Brain pericyte (primary cell): ENCODE results near the gene GORAB.
A peak's percentile ranks its signal among the peaks of the same experiment; 100 is the strongest.

ENCODE experiments used
- DNase-seq: peaks from one replicate; pipeline ENCODE4 v3.0.0-alpha.2; 2012; ENCODE audit warnings: low read depth, low spot score

The GORAB gene

DNA sequence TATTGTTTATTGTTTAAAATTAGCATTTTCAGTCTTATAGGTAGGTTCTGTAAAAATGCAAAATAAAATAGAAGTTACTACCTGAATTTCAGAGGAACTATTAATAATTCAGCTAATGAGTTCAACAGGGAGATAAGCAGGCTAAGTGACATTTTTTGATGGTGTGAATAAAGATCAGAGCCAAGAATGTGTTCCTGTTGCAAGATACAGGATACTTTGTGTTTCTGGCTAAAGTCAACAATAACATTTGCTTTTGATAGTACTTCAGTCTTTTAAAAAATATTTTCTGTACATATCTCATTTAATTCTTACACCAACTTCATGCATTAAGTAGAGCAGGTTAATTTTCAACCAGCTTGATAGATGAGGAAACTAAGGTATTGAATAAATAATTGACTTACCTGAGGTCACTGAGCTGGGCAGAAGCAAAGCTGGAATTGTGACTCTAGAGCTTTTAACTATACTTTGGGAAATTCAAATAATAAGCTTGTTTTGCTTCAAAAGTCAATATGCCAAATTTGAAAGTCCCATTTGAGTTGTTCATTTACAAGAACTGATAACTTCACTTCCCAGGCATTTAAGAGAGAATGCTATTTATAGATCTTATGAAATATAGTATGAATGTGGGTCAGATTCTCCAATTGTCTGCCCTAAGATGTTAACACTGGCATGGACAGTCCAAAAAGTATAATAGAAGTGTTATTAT is 6.0 kb downstream of the GORAB start:
- DNase-seq: no peak

DNA sequence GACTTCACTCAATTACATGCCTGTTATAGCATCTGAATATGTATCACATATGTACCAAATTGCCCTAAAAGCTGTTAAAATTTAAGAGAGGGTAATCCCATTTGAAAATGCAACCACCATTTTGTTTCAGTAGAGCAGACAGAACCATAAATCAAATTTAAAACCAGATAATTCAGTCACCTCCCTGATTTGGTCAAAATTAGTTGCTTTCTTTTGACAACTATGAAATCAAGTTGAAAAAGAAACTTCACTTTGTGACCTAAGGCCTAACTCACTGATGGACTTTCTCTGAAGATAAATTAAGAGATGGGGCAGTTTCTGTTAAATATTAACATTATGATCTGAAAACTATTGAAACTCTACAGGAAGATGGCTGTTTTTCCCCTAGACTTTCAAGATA is 6.7 kb downstream of the GORAB start:
- no peak for DNase-seq

DNA sequence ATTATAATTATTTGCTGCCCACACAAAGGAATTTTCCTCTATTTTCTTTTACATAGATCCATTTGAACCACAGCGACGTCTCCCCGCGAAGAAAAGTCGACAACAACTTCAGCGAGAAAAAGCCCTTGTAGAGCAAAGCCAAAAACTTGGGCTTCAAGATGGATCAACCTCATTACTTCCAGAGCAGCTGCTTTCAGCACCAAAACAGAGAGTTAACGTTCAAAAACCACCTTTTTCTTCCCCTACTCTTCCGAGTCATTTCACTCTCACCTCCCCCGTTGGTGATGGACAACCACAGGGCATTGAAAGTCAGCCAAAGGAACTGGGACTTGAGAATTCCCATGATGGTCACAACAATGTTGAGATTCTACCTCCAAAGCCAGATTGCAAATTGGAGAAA is 7.2 kb downstream of the GORAB start:
- no peak for DNase-seq

DNA sequence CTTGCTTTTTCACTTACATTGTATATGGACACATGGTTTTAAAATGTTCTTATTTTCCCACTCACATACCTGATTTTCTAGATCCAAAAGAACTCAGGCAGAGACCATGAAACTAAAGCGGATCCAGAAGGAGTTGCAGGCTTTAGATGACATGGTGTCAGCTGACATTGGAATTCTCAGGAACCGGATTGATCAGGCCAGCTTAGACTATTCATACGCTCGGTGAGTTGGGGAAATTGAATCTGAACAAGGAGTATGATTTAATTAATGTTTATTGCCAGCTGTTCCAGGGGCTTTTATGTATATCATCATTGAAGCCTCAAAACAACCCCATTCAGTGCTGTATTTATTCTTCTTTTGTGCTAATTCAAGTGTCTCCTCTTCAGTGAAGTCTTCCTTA is 12.7 kb downstream of the GORAB start:
- no peak for DNase-seq

DNA sequence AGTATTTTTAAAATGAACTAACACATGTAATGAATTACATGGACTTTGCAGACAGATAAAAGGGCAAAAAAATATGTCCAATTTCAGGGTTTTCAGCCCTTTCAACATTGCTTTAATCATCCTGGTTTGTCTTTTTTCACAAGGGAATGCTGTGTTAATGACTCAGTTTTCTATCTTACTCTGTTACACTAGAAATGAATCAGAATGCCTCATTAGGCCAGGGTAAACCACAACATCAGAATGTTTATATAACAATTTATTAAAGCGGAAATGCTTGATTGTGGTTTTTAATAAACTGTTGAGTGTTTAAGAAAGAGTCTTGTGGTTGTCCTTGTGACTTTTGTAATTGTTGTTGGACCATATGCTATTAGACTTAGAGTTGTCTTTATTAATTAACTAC is 13.5 kb downstream of the GORAB start:
- DNase-seq: no peak

DNA sequence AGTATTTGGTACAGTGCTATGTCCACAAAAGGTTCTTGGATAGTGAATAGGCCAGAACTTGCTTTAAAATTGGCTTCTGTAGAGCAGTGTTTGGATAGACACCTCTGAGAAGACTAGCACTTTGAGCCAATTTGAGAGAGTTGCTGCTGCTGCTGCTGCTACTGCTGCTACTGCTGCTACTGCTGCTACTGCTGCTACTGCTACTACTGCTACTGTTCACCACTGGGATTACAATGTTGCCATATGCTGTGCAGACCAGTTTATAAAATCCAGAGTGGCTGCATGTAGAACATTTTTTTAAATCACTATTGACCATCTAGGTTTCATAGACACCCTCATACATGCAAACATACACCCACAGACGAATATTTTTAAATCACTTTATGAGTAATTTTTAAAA is 15.3 kb downstream of the GORAB start:
- no peak for DNase-seq

DNA sequence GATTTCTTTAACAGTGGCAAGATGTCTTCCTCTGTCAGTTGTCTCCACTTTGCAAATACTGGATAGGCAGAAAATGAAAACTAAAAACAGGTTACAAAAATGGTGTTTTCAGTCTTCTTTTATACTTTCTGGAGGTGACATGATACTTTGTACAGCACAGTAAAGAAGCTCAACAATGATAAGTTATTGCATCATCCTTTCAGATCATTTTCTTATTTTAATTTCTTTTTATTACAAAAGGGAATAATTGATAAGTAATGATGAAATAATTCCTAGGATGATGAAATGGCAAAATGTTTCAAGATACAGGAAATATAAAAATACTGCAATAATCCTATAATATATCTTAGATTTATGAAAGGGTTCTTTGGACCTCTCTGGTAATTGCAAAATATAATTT is 16.5 kb downstream of the GORAB start:
- no peak for DNase-seq

DNA sequence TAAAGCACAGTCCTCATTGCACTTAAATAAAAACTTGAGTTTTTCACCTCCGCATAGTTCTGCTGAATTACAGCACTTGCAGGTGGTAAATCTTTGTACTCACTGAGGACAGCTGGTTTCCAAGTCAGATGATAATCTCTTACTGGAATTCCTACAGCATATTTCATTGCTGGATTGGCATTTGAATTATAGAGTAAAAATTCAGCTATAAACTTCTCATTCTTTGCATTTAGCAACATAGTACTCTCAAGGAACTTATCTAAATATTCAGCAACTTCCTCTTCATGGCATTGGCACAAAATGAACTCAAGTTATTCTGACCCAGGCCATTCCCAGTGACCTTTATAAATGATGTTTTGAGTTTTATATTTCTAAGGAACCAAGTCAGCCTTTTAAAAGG is 23.4 kb downstream of the GORAB start:
- DNase-seq: no peak

DNA sequence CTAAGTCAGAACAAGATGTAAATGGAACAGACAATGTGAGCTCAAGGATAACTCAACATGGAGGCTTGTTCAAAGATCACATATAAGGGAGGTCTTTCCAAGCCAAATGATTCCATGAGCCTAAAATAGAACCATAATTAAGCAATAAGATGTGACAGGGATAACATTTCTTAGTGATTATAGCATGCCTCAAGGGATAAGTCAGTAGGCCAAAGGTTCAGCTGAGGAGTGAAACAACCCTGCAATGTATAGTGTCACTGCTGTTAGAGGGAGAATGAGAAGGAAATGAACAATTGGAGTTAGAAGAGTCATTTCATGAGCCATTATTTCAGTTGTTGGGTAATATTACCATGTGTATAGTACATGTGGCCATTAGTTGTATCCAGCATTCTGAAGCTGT is 25.0 kb downstream of the GORAB start:
- no peak for DNase-seq

DNA sequence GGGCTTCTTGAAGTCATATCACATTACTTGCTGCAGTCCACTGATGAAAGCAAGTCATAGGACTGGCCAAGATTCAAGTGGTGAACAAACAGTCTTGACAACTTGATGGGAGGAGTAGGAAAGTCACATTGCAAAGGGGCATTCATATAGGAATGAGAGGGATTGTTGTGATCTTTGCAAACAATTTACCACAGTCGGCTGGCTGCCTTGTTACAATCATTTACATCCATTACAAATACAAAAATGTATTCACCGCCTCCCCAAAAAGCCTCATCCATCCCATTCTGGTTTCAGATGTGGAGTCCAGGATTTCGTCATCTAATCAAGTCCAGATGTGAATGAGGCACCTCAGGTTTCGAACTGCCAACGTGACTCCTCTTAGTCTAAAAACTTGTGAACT is 26.8 kb downstream of the GORAB start:
- DNase-seq: no peak

DNA sequence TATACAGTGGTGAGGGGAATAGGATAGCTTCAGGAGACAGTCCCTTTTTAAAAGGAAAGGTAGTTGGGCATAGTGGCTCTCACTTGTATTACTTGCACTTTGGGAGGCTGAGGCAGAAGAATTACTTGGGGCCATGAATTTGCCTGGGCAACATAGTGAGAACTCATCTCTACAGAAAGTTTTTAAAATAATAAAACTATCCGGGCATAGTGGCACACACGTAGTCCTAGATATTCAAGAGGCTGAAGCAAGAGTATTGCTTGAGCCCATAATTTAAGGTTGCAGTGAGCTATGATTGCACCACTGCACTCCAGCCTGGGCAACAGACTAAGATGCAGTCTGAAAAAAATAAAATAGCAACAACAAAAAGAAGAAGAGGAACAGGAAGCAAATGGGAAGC is 27.2 kb downstream of the GORAB start:
- DNase-seq: no peak

DNA sequence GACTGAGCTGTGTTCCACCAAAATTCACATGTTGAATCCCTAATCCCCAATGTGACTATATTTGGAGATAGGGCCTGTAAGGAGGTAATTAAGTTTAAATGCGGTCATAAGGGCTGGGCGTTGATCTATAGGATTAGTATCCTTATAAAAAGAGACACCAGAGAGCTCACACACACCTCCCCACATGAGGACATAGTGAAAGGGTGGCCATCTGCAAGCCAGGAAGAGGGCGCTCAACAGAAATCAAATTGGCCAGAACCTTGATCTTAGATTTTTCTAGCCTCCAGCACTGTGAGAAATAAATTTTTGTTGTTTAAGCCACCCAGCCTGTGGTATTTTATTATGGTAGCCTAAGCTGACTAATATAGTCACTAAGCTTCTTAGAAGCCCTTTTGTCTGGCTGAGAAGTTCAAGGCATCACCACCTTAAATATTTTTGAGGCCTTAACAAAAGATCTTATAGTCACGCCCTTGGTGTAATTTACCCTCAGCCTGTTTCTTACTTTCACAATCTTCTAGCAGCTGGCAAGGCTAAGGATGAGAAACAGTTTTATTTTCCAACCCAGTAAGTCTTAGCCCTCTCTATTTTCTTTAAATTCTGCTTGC is 28.8 kb downstream of the GORAB start:
- no peak for DNase-seq

DNA sequence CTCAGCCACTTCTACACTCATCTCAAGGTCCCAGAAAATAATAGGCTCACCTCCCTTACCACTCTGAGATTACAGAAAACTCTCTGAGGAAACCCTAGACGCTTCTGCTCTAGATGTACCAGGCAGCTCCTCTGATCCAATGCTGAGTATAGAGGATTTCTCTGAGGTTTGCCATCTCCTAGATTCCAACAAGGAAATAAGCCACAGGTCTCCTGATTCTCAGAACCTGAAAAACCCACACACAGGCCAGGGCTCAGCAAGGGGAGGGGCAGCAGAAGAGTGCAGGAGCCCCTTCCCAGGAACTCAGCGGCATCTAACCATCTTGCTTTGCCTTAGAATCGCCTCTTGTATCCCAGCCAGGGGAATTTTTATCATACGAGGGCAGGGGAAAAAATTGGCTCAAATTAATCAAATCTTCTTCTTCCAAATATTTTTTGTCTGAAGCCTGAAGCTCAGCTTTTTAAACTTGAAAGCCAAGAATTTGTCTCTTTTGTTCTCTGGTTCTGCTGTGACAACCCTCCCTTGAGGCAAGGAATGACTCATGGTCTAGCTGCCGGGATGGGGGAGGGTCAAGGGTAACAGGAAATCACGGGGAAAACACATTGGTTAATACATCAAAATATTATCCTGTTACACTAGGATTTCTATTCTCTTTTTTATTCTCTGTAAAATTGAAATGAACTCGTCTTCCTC is 30.8 kb downstream of the GORAB start:
- DNase-seq: peak; percentile 53

DNA sequence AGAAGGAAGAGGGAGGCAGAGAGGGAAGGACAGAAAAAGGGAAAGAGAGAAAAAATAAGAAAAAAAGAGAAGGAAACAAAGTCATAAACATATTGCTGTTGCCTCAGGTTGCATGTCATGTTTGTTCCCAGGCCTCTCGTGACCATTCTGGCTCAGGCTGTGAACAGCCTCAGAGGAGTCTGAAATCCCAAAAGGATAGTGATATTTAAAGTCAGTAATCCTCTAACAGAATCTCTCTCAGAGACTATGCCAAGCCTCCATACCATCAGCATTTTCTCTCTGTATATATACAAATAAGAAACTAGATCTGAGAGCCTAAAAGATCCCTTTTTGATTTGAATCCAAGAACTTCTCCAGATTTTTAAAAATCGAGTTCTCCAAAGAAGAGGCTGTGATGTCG is 35.2 kb downstream of the GORAB start:
- DNase-seq: no peak

DNA sequence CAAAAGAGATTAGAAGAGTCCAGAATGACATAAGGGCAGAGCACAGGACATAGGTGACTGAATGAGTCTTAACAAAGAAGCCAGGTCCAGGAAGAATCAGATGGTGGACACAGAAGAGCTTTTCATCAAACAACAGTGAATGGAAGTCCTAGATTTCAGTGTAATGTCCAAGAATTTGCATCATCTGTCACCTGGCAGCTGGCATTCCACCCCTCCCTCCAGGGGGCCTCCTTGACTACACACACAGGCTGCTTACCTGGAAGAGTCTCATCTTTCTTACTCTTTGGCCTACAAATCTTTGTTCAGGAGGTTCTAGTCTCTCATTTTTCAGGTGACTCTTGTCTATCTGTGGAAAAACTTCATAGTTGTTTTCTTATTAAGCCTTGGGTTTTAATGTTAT is 36.2 kb downstream of the GORAB start:
- DNase-seq: no peak

DNA sequence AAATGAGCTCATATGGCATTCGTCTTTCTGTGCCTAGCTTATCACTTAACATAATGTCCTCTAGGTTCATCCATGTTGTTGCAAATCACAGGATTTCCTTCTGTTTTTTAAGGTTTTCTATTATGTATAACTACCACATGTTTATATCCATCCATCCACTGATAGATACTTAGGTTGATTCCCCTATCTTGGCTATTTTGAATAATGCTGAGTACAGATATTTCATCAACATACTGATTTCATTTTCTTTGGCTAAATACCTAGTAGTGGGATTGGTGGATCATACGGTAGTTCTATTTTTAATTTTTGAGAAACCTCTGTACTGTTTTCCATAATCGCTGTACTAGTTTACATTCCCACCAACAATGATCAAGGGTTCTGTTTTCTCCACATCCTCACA is 45.0 kb downstream of the GORAB start:
- no peak for DNase-seq

DNA sequence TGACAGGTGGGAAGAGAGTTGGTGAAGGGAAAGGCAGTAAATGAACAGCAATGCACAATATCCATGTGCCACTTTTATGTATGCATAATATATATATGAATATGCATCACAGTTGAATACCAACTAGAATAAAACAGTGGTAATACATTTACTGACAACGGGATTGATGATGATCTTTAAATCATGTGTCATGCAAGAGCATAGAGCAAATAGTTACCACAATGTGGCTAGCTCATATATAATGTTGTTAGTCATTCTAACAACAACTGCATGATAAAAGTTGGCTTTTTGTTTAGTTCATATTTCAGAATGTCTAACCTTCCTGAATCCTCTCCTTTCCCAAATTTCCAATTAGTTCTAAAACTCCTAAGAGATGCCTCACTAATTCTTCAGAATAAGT is 46.4 kb downstream of the GORAB start:
- DNase-seq: no peak

DNA sequence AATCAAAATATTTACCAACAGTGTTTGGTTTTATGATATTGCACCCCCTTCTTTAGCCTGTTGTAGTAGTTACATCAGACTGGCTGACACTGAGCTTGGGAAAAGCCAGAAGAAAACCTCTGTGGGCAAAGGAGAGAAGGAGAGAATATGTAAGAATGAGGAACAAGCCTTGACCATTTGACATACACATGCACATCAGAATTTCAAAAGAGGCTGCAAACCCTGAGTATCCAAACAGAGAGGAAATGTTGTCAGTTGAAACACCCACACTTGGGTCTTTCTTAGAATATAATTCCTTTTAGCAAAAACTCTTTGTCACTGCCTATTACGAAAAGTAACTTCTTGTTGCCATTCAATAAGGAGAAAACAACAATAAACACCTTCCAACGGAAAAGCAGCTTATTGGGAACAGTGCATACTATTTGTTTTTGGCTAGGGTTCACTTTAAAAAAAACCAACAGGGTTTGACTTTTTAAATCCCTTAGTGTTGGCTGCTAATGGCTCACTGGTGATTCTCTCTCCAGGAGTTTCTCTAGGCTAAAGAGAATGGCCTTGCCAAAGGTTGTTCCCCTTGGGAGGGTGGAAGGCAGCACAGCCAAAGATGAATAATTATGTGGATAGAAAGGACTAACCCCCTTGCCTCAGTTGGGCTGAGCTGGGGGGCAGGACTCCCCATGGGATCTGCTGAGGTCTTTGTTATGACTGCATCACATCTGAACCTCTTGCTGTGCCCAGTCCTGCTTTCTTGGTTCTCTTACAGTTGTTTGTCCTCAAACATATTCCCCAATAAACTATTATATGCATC is 48.9 kb downstream of the GORAB start:
- no peak for DNase-seq

DNA sequence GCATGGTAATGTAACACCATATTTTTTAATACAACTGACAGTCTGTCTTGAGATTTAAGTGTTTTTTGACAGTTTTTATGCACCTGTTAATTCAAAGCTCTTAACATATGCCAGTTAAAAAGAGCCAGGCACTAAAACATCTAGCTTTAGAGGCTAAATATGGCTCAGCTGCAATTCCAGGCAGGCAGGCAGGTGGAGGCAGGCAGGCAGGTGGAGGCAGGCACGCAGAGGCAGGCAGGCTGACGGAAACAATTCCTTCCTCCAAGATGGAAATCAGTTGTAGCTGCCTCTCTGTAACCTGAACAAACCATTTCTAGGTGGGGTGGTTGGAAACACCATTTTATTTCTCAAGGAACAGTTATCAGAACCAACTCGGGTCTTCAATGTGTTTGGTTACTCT is 51.2 kb downstream of the GORAB start:
- DNase-seq: no peak

DNA sequence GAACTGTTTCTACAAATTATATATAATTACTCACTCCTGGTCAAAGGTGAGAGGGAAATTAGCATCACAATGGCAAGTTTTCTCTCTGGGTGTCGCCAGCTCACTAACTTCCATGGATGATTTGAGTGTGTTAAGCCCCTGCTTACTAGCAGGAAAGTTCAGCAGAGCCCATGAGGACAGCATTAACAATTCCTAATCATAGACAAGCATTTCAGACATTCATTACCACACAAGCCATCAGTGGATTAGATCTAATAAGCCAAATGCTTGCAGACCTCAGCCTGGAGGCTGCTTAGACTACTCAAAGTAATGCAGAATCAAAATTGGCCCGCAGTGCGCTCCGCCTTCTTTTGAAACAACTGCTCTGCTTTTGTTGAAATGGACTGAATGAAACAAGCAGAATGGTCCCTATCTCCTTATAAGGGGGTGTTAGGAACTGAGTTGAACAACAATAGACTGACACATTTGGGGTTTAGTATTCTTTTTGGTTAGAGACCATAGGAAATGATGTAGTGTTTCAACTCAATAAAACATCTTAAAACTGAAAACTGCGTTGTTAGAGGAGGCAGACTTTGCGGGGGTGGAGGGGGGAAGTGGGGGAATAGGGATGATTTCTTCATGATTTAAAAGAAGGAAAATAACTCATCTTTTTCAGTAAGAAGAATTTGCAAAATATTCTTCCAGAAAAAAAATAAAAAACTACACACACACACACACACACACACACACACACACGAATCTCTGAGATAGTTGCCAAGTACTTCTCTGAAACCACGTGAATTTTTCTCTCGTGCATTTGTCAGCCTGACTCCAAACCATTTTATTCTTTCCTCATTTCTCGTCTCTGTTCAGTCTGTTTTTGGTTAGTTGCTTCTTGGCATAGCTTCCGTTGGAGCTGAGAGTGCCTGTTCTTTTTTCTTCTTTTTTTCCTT is 54.6 kb downstream of the GORAB start:
- DNase-seq: no peak

DNA sequence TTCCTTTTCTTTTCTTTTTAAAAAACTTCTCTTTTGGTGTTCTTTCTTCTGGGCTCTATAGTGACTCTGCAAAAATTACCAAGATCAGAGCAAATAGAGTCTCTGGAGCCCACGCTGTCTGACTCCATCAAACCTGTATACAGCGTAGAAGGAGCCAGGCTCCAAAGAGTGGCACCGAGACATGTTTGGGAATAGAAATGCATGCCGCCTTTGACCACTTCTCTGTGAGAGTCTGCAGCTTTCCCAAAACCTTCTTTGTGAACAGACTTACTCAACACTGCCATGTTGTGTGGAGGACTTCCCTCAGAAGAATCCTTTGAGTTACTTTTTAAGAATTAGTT is 55.3 kb downstream of the GORAB start:
- DNase-seq: no peak
